ENCODE measurements around the gene TMEM94. TPM values are rescaled to one million over a fixed set of nuclear protein-coding genes. Genes with fewer than 3 reads are reported as not detected.
A peak's percentile ranks its signal among the peaks of the same experiment; 100 is the strongest.

Gene TMEM94
- total and polyA plus RNA-seq, 2 of the 13 experiments (the other 11 are each of a cell fraction or from before 2014, with no cell fraction given): 32.6 to 134 TPM

- TF ChIP-seq ZNF713 (CRISPR knock-in tag; IDR thresholded peaks at IDR 0.05): no peak; the same call in none of the 2 replicates
- TF ChIP-seq ZNF501 (CRISPR knock-in tag; IDR thresholded peaks at IDR 0.05): peak; percentile 99
- TF ChIP-seq BRCA1 (CRISPR knock-in tag; IDR thresholded peaks at IDR 0.05): 0 out of 2 replicates have a peak, but pooled peaks have one; percentile 72
- peak; percentile 95 for TF ChIP-seq HBP1 (CRISPR knock-in tag; IDR thresholded peaks at IDR 0.05; ENCODE audit: low read depth)
- TF ChIP-seq ZBTB3 (CRISPR knock-in tag; IDR thresholded peaks at IDR 0.05; ENCODE audit: borderline replicate concordance, low read depth): peak; percentile 87; the same call in 1 of the 2 replicates
- 0 out of 2 replicates have a peak, but pooled peaks have one; percentile 66 for TF ChIP-seq SETDB1 (CRISPR knock-in tag; IDR thresholded peaks at IDR 0.05; ENCODE audit: borderline replicate concordance)
- TF ChIP-seq, protein P1, sequence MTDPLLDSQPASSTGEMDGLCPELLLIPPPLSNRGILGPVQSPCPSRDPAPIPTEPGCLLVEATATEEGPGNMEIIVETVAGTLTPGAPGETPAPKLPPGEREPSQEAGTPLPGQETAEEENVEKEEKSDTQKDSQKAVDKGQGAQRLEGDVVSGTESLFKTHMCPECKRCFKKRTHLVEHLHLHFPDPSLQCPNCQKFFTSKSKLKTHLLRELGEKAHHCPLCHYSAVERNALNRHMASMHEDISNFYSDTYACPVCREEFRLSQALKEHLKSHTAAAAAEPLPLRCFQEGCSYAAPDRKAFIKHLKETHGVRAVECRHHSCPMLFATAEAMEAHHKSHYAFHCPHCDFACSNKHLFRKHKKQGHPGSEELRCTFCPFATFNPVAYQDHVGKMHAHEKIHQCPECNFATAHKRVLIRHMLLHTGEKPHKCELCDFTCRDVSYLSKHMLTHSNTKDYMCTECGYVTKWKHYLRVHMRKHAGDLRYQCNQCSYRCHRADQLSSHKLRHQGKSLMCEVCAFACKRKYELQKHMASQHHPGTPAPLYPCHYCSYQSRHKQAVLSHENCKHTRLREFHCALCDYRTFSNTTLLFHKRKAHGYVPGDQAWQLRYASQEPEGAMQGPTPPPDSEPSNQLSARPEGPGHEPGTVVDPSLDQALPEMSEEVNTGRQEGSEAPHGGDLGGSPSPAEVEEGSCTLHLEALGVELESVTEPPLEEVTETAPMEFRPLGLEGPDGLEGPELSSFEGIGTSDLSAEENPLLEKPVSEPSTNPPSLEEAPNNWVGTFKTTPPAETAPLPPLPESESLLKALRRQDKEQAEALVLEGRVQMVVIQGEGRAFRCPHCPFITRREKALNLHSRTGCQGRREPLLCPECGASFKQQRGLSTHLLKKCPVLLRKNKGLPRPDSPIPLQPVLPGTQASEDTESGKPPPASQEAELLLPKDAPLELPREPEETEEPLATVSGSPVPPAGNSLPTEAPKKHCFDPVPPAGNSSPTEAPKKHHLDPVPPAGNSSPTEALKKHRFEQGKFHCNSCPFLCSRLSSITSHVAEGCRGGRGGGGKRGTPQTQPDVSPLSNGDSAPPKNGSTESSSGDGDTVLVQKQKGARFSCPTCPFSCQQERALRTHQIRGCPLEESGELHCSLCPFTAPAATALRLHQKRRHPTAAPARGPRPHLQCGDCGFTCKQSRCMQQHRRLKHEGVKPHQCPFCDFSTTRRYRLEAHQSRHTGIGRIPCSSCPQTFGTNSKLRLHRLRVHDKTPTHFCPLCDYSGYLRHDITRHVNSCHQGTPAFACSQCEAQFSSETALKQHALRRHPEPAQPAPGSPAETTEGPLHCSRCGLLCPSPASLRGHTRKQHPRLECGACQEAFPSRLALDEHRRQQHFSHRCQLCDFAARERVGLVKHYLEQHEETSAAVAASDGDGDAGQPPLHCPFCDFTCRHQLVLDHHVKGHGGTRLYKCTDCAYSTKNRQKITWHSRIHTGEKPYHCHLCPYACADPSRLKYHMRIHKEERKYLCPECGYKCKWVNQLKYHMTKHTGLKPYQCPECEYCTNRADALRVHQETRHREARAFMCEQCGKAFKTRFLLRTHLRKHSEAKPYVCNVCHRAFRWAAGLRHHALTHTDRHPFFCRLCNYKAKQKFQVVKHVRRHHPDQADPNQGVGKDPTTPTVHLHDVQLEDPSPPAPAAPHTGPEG (CRISPR knock-in tag; IDR thresholded peaks at IDR 0.05): no peak; the same call in 1 of the 2 replicates
- peak; percentile 93; the same call in 1 of the 2 replicates for TF ChIP-seq ZNF75D (CRISPR knock-in tag; IDR thresholded peaks at IDR 0.05; ENCODE audit: borderline replicate concordance)
- TF ChIP-seq YEATS2 (CRISPR knock-in tag; IDR thresholded peaks at IDR 0.05; ENCODE audit: borderline replicate concordance): peak; percentile 32; the same call in 1 of the 2 replicates
- TF ChIP-seq SOX6 (IDR thresholded peaks at IDR 0.05): no peak
- TF ChIP-seq SOX6 (CRISPR knock-in tag; IDR thresholded peaks at IDR 0.05): peak; percentile 65
- peak; percentile 94 for TF ChIP-seq KDM3A (CRISPR knock-in tag; IDR thresholded peaks at IDR 0.05; ENCODE audit: low read depth)
- TF ChIP-seq TEAD2 (CRISPR knock-in tag; IDR thresholded peaks at IDR 0.05): peak; percentile 92
- TF ChIP-seq RFX5 (IDR thresholded peaks at IDR 0.05; ENCODE audit: low read depth, low read length): no peak
- no peak for TF ChIP-seq MLLT10 (CRISPR knock-in tag; IDR thresholded peaks at IDR 0.05)
- TF ChIP-seq THAP11 (CRISPR knock-in tag; IDR thresholded peaks at IDR 0.05): peak; percentile 28
- TF ChIP-seq TEAD3 (CRISPR knock-in tag; optimal IDR thresholded peaks at IDR 0.05; ENCODE audit: borderline replicate concordance): peak; percentile 80
- no peak; the same call in 1 of the 2 replicates for TF ChIP-seq ISX (CRISPR knock-in tag; conservative IDR thresholded peaks at IDR 0.05)
- TF ChIP-seq ZNF44 (CRISPR knock-in tag; IDR thresholded peaks at IDR 0.05): peak; percentile 99
- peak; percentile 89 for TF ChIP-seq HDAC2 (CRISPR knock-in tag; IDR thresholded peaks at IDR 0.05)
- TF ChIP-seq SRSF1 (optimal IDR thresholded peaks at IDR 0.05; ENCODE audit: low read depth, low read length): peak; percentile 62
- peak; percentile 62; the same call in 1 of the 2 replicates for TF ChIP-seq HOXA3 (CRISPR knock-in tag; IDR thresholded peaks at IDR 0.05)
- TF ChIP-seq ZNF543 (CRISPR knock-in tag; IDR thresholded peaks at IDR 0.05): peak; percentile 97
- peak; percentile 93 for TF ChIP-seq ZNF589 (CRISPR knock-in tag; conservative IDR thresholded peaks at IDR 0.05)
Observed at GRCh38 chr17:75515496-75516254, 59.2 kb downstream of the TMEM94 start, which contains the start of gene CASKIN2 (continued).

Measured in HepG2 (cell line).